NCI-H1436 treated with DMSO at 0.1 percent for 48 hours (cell line): Measurements from ENCODE around the gene ANTXR1.
"Not testable (repeated sequence)": the region's sequence is repeated elsewhere in the genome, so short reads cannot be mapped to it uniquely, and the experiment has no call there.

ENCODE experiments used
- DNase-seq: peaks from one replicate; lab custom pipeline; 2025; lab: John Stamatoyannopoulos, UW

The ANTXR1 gene

GRCh38 chr2:69210385-69210784 lies 197.4 kb downstream of the ANTXR1 start:
- DNase-seq: no peak

- DNase-seq: no peak
These were observed 198.1 kb downstream of the ANTXR1 start for GRCh38 chr2:69211048-69211447.

GRCh38 chr2:69211686-69212085 lies 198.7 kb downstream of the ANTXR1 start:
- no peak for DNase-seq

- DNase-seq: no peak
These were observed 199.5 kb downstream of the ANTXR1 start for GRCh38 chr2:69212238-69213028.

- DNase-seq: no peak
These were observed 200.2 kb downstream of the ANTXR1 start for GRCh38 chr2:69213201-69213600.

- no peak for DNase-seq
These were observed 200.8 kb downstream of the ANTXR1 start for GRCh38 chr2:69213782-69214181.

- DNase-seq: no peak
These were observed 201.9 kb downstream of the ANTXR1 start for GRCh38 chr2:69214898-69215297.

- DNase-seq: no peak
These were observed 203.8 kb downstream of the ANTXR1 start for GRCh38 chr2:69216535-69217332.

GRCh38 chr2:69217333-69218080 lies 204.5 kb downstream of the ANTXR1 start:
- DNase-seq: peak; percentile 77

GRCh38 chr2:69221512-69221911 lies 208.5 kb downstream of the ANTXR1 start:
- no peak for DNase-seq

- no peak for DNase-seq
These were observed 209.2 kb downstream of the ANTXR1 start for GRCh38 chr2:69221960-69222751.

GRCh38 chr2:69222953-69223658 lies 210.1 kb downstream of the ANTXR1 start:
- DNase-seq: no peak

GRCh38 chr2:69223759-69224511 lies 211.0 kb downstream of the ANTXR1 start:
- no peak for DNase-seq

- no peak for DNase-seq
These were observed 211.5 kb downstream of the ANTXR1 start for GRCh38 chr2:69224512-69224837.

GRCh38 chr2:69225933-69226332 lies 213.0 kb downstream of the ANTXR1 start:
- DNase-seq: no peak

- DNase-seq: no peak
These were observed 213.9 kb downstream of the ANTXR1 start for GRCh38 chr2:69226903-69227302.

- no peak for DNase-seq
These were observed 214.7 kb downstream of the ANTXR1 start for GRCh38 chr2:69227716-69228115.

- DNase-seq: not testable (repeated sequence)
These were observed 218.0 kb downstream of the ANTXR1 start for GRCh38 chr2:69230946-69231345.

- no peak for DNase-seq
These were observed 218.8 kb downstream of the ANTXR1 start for GRCh38 chr2:69231612-69232277.

- DNase-seq: not testable (repeated sequence)
These were observed 222.9 kb downstream of the ANTXR1 start for GRCh38 chr2:69235835-69236234.
